GM12878 (cell line): Measurements from ENCODE around the gene PLPP1. TPM values are rescaled to one million over a fixed set of nuclear protein-coding genes. Genes with fewer than 3 reads are reported as not detected.
"Not testable (repeated sequence)": the region's sequence is repeated elsewhere in the genome, so short reads cannot be mapped to it uniquely, and the experiment has no call there.

Experiments used
- ATAC-seq: fragments of 200-7000 bp; cut with Tn5 transposase; 3 replicates; pipeline ENCODE4 v1.9.1; 2020; ENCODE audit warnings: mild to moderate bottlenecking, moderate library complexity
- BruUV-seq: library from RNA; stranded (reverse); fragments of 400-500 nt; replicated peaks from 2 replicates; lab custom pipeline; 2021; lab: Mats Ljungman, UMichigan
- CTCF ChIA-PET: fragments of 300-600 bp; sonication (Branson Sonifier 250); formaldehyde crosslinking; extraction: SDS; loops from one replicate; lab custom pipeline; 2021; ENCODE audit warnings: inconsistent platforms; lab: Yijun Ruan, JAX
- POLR2A ChIA-PET: fragments of 350-600 bp; formaldehyde crosslinking; extraction: SDS; loops from one replicate; lab custom pipeline; 2021; ENCODE audit warnings: inconsistent platforms; lab: Charles Lee
- RAD21 ChIA-PET: fragments of 300-600 bp; sonication (Branson Sonifier 250); formaldehyde crosslinking; loops from one replicate; lab custom pipeline; 2023; ENCODE audit warnings: antibody characterized with exemption; ENCODE audit not compliant: unreplicated experiment; lab: Charles Lee
- SMC1A ChIA-PET: fragments of 300-600 bp; sonication (Branson Sonifier 250); formaldehyde crosslinking; loops from one replicate; lab custom pipeline; 2023; ENCODE audit not compliant: unreplicated experiment, uncharacterized antibody; lab: Charles Lee
- DNase-seq: peaks from one replicate; pipeline ENCODE4 v3.0.0-alpha.2; 2011; ENCODE audit warnings: low read depth, low spot score
- FAIRE-seq: peaks from 3 replicates; lab custom pipeline; 2011; peaks lifted over from hg19 to GRCh38; lab: Jason Lieb, UNC
- H2AFZ ChIP-seq: 2 replicates; pipeline ENCODE4 v1.6.0; 2011; ENCODE audit warnings: low read depth, low read length, control low read depth; ENCODE audit not compliant: control insufficient read depth
- H3K27ac ChIP-seq: 2 replicates; pipeline ENCODE4 v1.5.1; 2011; ENCODE audit warnings: control low read depth; ENCODE audit not compliant: control insufficient read depth, insufficient read depth
- H3K27me3 ChIP-seq, 2 experiments: replicated peaks in 1 of 2; 2 replicates each; pipeline versions ENCODE4 v1.6.0 to v1.6.1; 2011; ENCODE audit warnings: low read length in 1 of 2; ENCODE audit not compliant: control insufficient read depth in 2 of 2, insufficient read depth in 2 of 2
- H3K36me3 ChIP-seq, 2 experiments: 2 replicates each; pipeline ENCODE4 v1.5.1; 2011; ENCODE audit warnings: low read length in 1 of 2; ENCODE audit not compliant: control insufficient read depth in 2 of 2, insufficient read depth in 2 of 2
- H3K4me1 ChIP-seq: 2 replicates; pipeline ENCODE4 v1.6.1; 2011; ENCODE audit warnings: mild to moderate bottlenecking, low read length, moderate library complexity, mixed read lengths; ENCODE audit not compliant: control insufficient read depth, insufficient read depth
- H3K4me2 ChIP-seq: 2 replicates; pipeline ENCODE4 v1.6.0; 2011; ENCODE audit warnings: control low read depth; ENCODE audit not compliant: control insufficient read depth, insufficient read depth
- H3K4me3 ChIP-seq: fragments of 200-600 bp; sonication (generic); 2 replicates; pipeline ENCODE4 v1.5.1; 2016
- H3K79me2 ChIP-seq: 2 replicates; pipeline ENCODE4 v1.6.0; 2011; ENCODE audit warnings: low read length; ENCODE audit not compliant: control insufficient read depth, insufficient read depth
- H3K9ac ChIP-seq: 2 replicates; pipeline ENCODE4 v1.8.0; 2011; ENCODE audit warnings: low read length, control low read depth, mixed read lengths; ENCODE audit not compliant: control insufficient read depth, insufficient read depth
- H3K9me3 ChIP-seq: replicated peaks from 3 replicates; pipeline ENCODE4 v1.5.1; 2011; ENCODE audit warnings: mild to moderate bottlenecking, low read length; ENCODE audit not compliant: control insufficient read depth, insufficient read depth
- H4K20me1 ChIP-seq: 2 replicates; pipeline ENCODE4 v1.6.0; 2011; ENCODE audit not compliant: control insufficient read depth, insufficient read depth
- GATAD2B ChIP-seq: fragments of 450-650 bp; conservative IDR thresholded peaks from 2 replicates; pipeline ENCODE4 v1.6.1; 2017; ENCODE audit warnings: low read depth, mild to moderate bottlenecking, moderate library complexity
- IKZF2 ChIP-seq, 2 experiments: fragments of 450-650 bp; IDR thresholded peaks; 2 replicates each; pipeline ENCODE4 v1.6.1; 2017; ENCODE audit warnings: mild to moderate bottlenecking in 2 of 2, moderate library complexity in 2 of 2
- KLF5 ChIP-seq: fragments of 450-650 bp; IDR thresholded peaks from 2 replicates; pipeline ENCODE4 v1.6.1; 2014; ENCODE audit warnings: mild to moderate bottlenecking; ENCODE audit not compliant: partially characterized antibody
- MYB ChIP-seq: fragments of 150-350 bp; IDR thresholded peaks from 2 replicates; pipeline ENCODE4 v1.6.1; 2014; ENCODE audit warnings: mild to moderate bottlenecking, low read depth, low read length, borderline replicate concordance
- POU2F2 ChIP-seq: IDR thresholded peaks from 3 replicates; pipeline ENCODE4 v1.6.1; 2011; ENCODE audit warnings: low read depth, mild to moderate bottlenecking, low read length, borderline replicate concordance
- ZNF24 ChIP-seq: fragments of 450-650 bp; IDR thresholded peaks from 2 replicates; pipeline ENCODE4 v1.6.1; 2017; ENCODE audit warnings: antibody characterized with exemption, mild to moderate bottlenecking
- WGBS: methylation state at CpG from one replicate; pipeline ENCODE4 v1.1.6; 2016; ENCODE audit warnings: low lambda C conversion rate; ENCODE audit not compliant: insufficient replicate concordance, insufficient coverage; ENCODE audit errors: missing lambda C conversion rate; 5-methylcytosine and 5-hydroxymethylcytosine counted together
- in situ Hi-C: fragments of 300-500 bp; cut with MboI; formaldehyde crosslinking; loops from 9 replicates; pipeline ENCODE4 v1.14.3; 2018; ENCODE audit warnings: mixed read lengths
- intact Hi-C: fragments of 100-400 bp; cut with micrococcal nuclease; formaldehyde crosslinking; loops from one replicate; pipeline ENCODE4 v1.14.2; 2022; ENCODE audit not compliant: unreplicated experiment
- polyA plus RNA-seq, 11 experiments: library from polyadenylated mRNA; depleted of rRNA in 4 of 11; unstranded in 6 of 11; stranded (reverse) in 5 of 11; fragments of >200 nt; fragmentation: Nextera tagmentation in 4 of 11; fragmentation: Illumina TruSeq in 1 of 11; extraction: Ambion mirVana in 4 of 11; extraction: Trizol in 1 of 11; gene quantifications; 1 replicate in 1 of 11; 2 replicates in 10 of 11; pipeline versions ENCODE4 v1.2.1 to v1.2.3, GENCODE V29; 2011 to 2016; ENCODE audit warnings: inconsistent platforms in 2 of 11, missing spikeins in 2 of 11, low read depth in 1 of 11
- total RNA-seq, 4 experiments: library from RNA; depleted of rRNA in 3 of 4; stranded (reverse); fragments of >200 nt in 3 of 4; fragmentation: Illumina TruSeq in 1 of 4; extraction: Trizol in 1 of 4; gene quantifications; 2 replicates each; pipeline versions ENCODE4 v1.2.1 to v1.2.3, GENCODE V29; 2013 to 2021
- TF ChIP-seq, protein P1 (sequence below): fragments of 450-650 bp; IDR thresholded peaks from 2 replicates; pipeline ENCODE4 v1.6.1; 2016; ENCODE audit warnings: mild to moderate bottlenecking

Gene PLPP1
- total and polyA plus RNA-seq, 10 of the 15 experiments (the other 5 are each of a cell fraction or from before 2014, with no cell fraction given) = 3.0 to 11.3 (median 8.1) TPM

DNA sequence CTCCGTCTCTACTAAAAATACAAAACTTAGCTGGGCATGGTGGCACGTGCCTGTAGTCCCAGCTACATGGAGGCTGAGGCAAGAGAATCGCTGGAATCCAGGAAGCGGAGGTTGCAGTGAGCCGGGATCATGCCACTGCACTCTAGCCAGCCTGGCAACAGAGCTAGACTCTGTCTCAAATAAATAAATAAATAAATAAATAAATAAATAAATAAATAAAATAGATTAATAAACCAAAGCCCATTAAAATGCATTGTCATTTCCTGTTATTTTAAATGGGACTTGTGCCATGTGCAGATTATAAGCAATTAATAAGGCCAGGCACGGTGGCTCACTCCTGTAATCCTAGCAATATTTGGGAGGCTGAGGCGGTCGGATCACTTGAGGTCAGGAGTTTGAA, 2.6 kb upstream of the PLPP1 start:
- BruUV-seq, H3K79me2 ChIP-seq, H3K4me2 ChIP-seq, H3K9me3 ChIP-seq, ATAC-seq, H3K9ac ChIP-seq, H3K27ac ChIP-seq, FAIRE-seq, H2AFZ ChIP-seq, H3K4me3 ChIP-seq, H3K36me3 ChIP-seq, H4K20me1 ChIP-seq, DNase-seq, in situ Hi-C loops, H3K27me3 ChIP-seq: not testable (repeated sequence)
- ChIA-PET CTCF (interaction anchor here (1.1 to 1.4 kb wide), 2 partner anchors 9 to 548 kb away, joined by 3 read pairs; no protein-coding TSS in a partner anchor), POLR2A (interaction anchor here (0.7 kb wide), 2 partner anchors 9 to 268 kb away, joined by 3 read pairs; no protein-coding TSS in a partner anchor), RAD21 (interaction anchor here (0.5 kb wide), 1 partner anchor 399 kb away, joined by 3 read pairs; no protein-coding TSS in a partner anchor), SMC1A (interaction anchor here (1.5 to 1.7 kb wide), 2 partner anchors 10 to 23 kb away, joined by 3 to 6 read pairs; no protein-coding TSS in a partner anchor)
- 100% methylated on average over 8 of the region's 8 CpGs for WGBS
- H3K4me1 ChIP-seq = peaks cover 15% of the 10 kb centered on the region
- intact Hi-C loops = loop anchor here (10.0 kb wide), 3 partner anchors 157 to 367 kb away; no protein-coding TSS in a partner anchor

DNA sequence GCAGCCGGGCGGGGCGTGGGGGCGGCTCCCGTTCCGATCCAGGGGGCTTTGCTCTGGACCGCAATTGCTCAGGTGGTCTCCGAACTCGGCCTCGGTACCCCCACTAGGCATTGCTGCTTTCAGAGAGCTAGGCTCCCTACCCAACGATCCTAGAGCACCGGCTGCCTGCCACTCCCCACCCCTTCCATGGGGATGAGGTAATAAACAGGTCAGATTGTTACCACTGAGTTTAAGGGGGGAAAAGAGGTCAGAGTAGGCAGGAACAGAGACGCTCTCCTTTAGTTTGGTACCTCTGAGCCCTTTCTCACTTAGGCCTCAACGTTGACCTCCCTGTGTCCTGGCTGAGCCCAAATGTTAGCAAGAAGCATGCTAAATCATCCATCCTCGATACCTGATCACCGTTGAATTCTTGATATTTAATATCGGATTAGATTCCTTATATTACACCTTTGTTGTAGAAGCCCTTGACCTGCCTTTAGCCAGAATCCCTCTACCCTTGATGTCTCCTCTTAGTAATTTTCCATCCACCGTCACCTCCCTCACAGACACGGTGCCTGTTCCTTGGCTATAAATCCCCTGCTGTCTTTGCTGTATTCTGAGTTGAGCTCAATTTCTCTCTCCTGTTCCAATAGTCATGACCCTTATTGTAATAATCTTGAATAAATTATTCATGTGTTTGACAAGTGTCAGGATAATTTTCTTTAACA, 588 bp upstream of the PLPP1 start:
- DNase-seq (no peak), ATAC-seq (peak; percentile 17), FAIRE-seq (no peak)
- no peak; a peak in 1 of 4 replicates for TF ChIP-seq IKZF2 (IDR thresholded peaks at IDR 0.05)
- TF ChIP-seq GATAD2B = no peak
- TF ChIP-seq POU2F2 = no peak
- no peak for TF ChIP-seq ZNF24
- TF ChIP-seq MYB = no peak
- no peak for TF ChIP-seq KLF5
- TF ChIP-seq, protein P1, sequence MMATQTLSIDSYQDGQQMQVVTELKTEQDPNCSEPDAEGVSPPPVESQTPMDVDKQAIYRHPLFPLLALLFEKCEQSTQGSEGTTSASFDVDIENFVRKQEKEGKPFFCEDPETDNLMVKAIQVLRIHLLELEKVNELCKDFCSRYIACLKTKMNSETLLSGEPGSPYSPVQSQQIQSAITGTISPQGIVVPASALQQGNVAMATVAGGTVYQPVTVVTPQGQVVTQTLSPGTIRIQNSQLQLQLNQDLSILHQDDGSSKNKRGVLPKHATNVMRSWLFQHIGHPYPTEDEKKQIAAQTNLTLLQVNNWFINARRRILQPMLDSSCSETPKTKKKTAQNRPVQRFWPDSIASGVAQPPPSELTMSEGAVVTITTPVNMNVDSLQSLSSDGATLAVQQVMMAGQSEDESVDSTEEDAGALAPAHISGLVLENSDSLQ = no peak
- Histone ChIP-seq H3K27me3 (no peaks in the 10 kb centered on the region), H3K79me2 (peaks cover 2% of the 10 kb centered on the region), H2AFZ (peak overlapping the region; percentile 97), H3K9ac (peak overlapping the region; percentile 84), H3K36me3 (no peaks in the 10 kb centered on the region), H4K20me1 (no peaks in the 10 kb centered on the region), H3K27ac (peak overlapping the region; percentile 66; the same call in 1 of the 2 replicates), H3K4me1 (peaks cover 15% of the 10 kb centered on the region), H3K4me3 (peak overlapping the region; percentile 80), H3K4me2 (peak overlapping the region; percentile 81), H3K9me3 (no peaks in the 10 kb centered on the region)
- RAD21 ChIA-PET = no interaction called here
- WGBS = 22% methylated on average over 19 of the region's 19 CpGs
- CTCF ChIA-PET = no interaction called here
- SMC1A ChIA-PET = interaction anchor here (1.1 kb wide), 1 partner anchor 92 kb away, joined by 3 read pairs; no protein-coding TSS in a partner anchor
- POLR2A ChIA-PET = no interaction called here
- no TSS peak for BruUV-seq
- in situ Hi-C loops (no loop called here), intact Hi-C loops (loop anchor here (10.0 kb wide), 3 partner anchors 159 to 369 kb away; no protein-coding TSS in a partner anchor)
